ENCODE data around the gene RAB11FIP3. TPM values are rescaled to one million over a fixed set of nuclear protein-coding genes. Genes with fewer than 3 reads are reported as not detected.
A peak's percentile ranks its signal among the peaks of the same experiment; 100 is the strongest.
"Not testable (repeated sequence)": the region's sequence is repeated elsewhere in the genome, so short reads cannot be mapped to it uniquely, and the experiment has no call there.

RAB11FIP3 gene
- 24.1 TPM for total RNA-seq

- DNase-seq (ENCODE audit: low spot score) (peak; percentile 81), ATAC-seq (peak; percentile 85)
Measured at GRCh38 chr16:425082-425718, at the start of gene RAB11FIP3. RAB11FIP3 (plus strand) TSS chr16:425649; CDS start chr16:426007, 358 bp downstream.

GRCh38 chr16:375927-376816 lies 49.3 kb upstream of the RAB11FIP3 start:
- ATAC-seq (no peak), DNase-seq (ENCODE audit: low spot score) (no peak)

GRCh38 chr16:376817-377418 lies 48.5 kb upstream of the RAB11FIP3 start:
- DNase-seq (ENCODE audit: low spot score) (no peak), ATAC-seq (no peak)

- ATAC-seq (no peak), DNase-seq (ENCODE audit: low spot score) (no peak)
Measured at GRCh38 chr16:377419-377951, 48.0 kb upstream of the RAB11FIP3 start.

- DNase-seq (ENCODE audit: low spot score); ATAC-seq: not testable (repeated sequence)
Measured at GRCh38 chr16:378113-378820, 47.2 kb upstream of the RAB11FIP3 start.

GRCh38 chr16:378821-379182 lies 46.6 kb upstream of the RAB11FIP3 start:
- DNase-seq (ENCODE audit: low spot score) (no peak), ATAC-seq (no peak)

- no peak for ATAC-seq
- peak; percentile 48 for DNase-seq (ENCODE audit: low spot score)
Measured at GRCh38 chr16:379183-379960, 46.1 kb upstream of the RAB11FIP3 start.

- DNase-seq (ENCODE audit: low spot score) (no peak), ATAC-seq (no peak)
Measured at GRCh38 chr16:379961-380761, 45.3 kb upstream of the RAB11FIP3 start.

- DNase-seq (ENCODE audit: low spot score): no peak
- ATAC-seq: peak; percentile 19
Measured at GRCh38 chr16:380762-381011, 44.8 kb upstream of the RAB11FIP3 start.

GRCh38 chr16:381012-381788 lies 44.2 kb upstream of the RAB11FIP3 start:
- peak; percentile 53 for DNase-seq (ENCODE audit: low spot score)
- peak; percentile 38 for ATAC-seq

GRCh38 chr16:381789-382717 lies 43.4 kb upstream of the RAB11FIP3 start, which contains the start of gene PGAP6:
PGAP6 (minus strand) TSS chr16:381978; CDS start chr16:381821, 157 bp downstream.
- DNase-seq (ENCODE audit: low spot score) (peak; percentile 72), ATAC-seq (peak; percentile 86)

GRCh38 chr16:383326-384051 lies 42.0 kb upstream of the RAB11FIP3 start:
- ATAC-seq: no peak
- peak; percentile 46 for DNase-seq (ENCODE audit: low spot score)

- ATAC-seq: no peak
- DNase-seq (ENCODE audit: low spot score): no peak
Measured at GRCh38 chr16:386641-387156, 38.8 kb upstream of the RAB11FIP3 start.

- not testable (repeated sequence) for ATAC-seq; DNase-seq (ENCODE audit: low spot score)
Measured at GRCh38 chr16:387761-388666, 37.4 kb upstream of the RAB11FIP3 start.

- ATAC-seq (no peak), DNase-seq (ENCODE audit: low spot score) (no peak)
Measured at GRCh38 chr16:389352-389751, 36.1 kb upstream of the RAB11FIP3 start.
